Fibroblast of lung (primary cell): ENCODE data around the gene CDH4. TPM values are rescaled to one million over a fixed set of nuclear protein-coding genes. Genes with fewer than 3 reads are reported as not detected.

Source experiments
- DNase-seq, 2 donors: peaks; one replicate each; pipeline versions ENCODE4 v3.0.0 to v3.0.0-alpha.2; 2010; ENCODE audit warnings: low read depth in 2 of 2
- H2AFZ ChIP-seq: 2 replicates; pipeline ENCODE4 v1.5.1; 2012; ENCODE audit warnings: low read length, control low read depth, inconsistent platforms
- H3K27ac ChIP-seq: 2 replicates; pipeline ENCODE4 v1.5.1; 2011; ENCODE audit warnings: low read length, control low read depth; ENCODE audit not compliant: insufficient read depth
- H3K27me3 ChIP-seq: 2 replicates; pipeline ENCODE4 v1.5.1; 2011; ENCODE audit warnings: mild to moderate bottlenecking, low read length; ENCODE audit not compliant: control insufficient read depth, insufficient read depth
- H3K36me3 ChIP-seq: 2 replicates; pipeline ENCODE4 v1.5.1; 2011; ENCODE audit warnings: low read length; ENCODE audit not compliant: control insufficient read depth, insufficient read depth
- H3K4me1 ChIP-seq: 2 replicates; pipeline ENCODE4 v1.5.1; 2011; ENCODE audit warnings: low read length; ENCODE audit not compliant: control insufficient read depth, insufficient read depth; ENCODE audit errors: extremely low read depth
- H3K4me2 ChIP-seq: 2 replicates; pipeline ENCODE4 v1.5.1; 2011; ENCODE audit warnings: low read length, control low read depth; ENCODE audit not compliant: insufficient read depth; ENCODE audit errors: extremely low read depth
- H3K4me3 ChIP-seq, 4 experiments: fragments of 200-600 bp in 1 of 4; sonication (generic) in 1 of 4; replicated peaks in 1 of 4; 2 replicates each; pipeline ENCODE4 v1.5.1; 2011 to 2016; ENCODE audit warnings: low read length in 4 of 4, low read depth in 3 of 4, mild to moderate bottlenecking in 3 of 4, control low read depth in 2 of 4, inconsistent platforms in 1 of 4, mixed read lengths in 1 of 4; ENCODE audit not compliant: insufficient read depth in 1 of 4; ENCODE audit errors: control extremely low read depth in 1 of 4
- H3K79me2 ChIP-seq: 2 replicates; pipeline ENCODE4 v1.5.1; 2012; ENCODE audit warnings: mild to moderate bottlenecking, low read length, inconsistent platforms; ENCODE audit not compliant: control insufficient read depth, insufficient read depth
- H3K9ac ChIP-seq: 2 replicates; pipeline ENCODE4 v1.5.1; 2011; ENCODE audit warnings: mild to moderate bottlenecking, low read length, control low read depth; ENCODE audit not compliant: insufficient read depth
- H3K9me3 ChIP-seq: 2 replicates; pipeline ENCODE4 v1.5.1; 2012; ENCODE audit warnings: low read depth, low read length; ENCODE audit not compliant: control insufficient read depth, insufficient read depth
- H4K20me1 ChIP-seq: 2 replicates; pipeline ENCODE4 v1.5.1; 2011; ENCODE audit warnings: low read length; ENCODE audit not compliant: control insufficient read depth, insufficient read depth; ENCODE audit errors: extremely low read depth
- EZH2 ChIP-seq: IDR thresholded peaks from 2 replicates; pipeline ENCODE4 v1.5.1; 2012; ENCODE audit warnings: low read length, control low read depth, mild to moderate bottlenecking; ENCODE audit errors: missing control alignments
- polyA plus RNA-seq, 2 donors: library from polyadenylated mRNA; depleted of rRNA in 1 of 2; stranded (reverse) in 1 of 2; unstranded in 1 of 2; fragments of >200 nt; gene quantifications; 2 replicates each; pipeline ENCODE4 v1.2.1, GENCODE V29; 2011 to 2012; ENCODE audit warnings: missing spikeins in 1 of 2
- total RNA-seq: library from RNA; depleted of rRNA; stranded (reverse); fragments of >200 nt; gene quantifications from 2 replicates; pipeline ENCODE4 v1.2.1, GENCODE V29; 2014
- TF ChIP-seq, protein P1 (sequence below), 2 donors: IDR thresholded peaks in 1 of 2; conservative IDR thresholded peaks in 1 of 2; 1 replicate in 1 of 2; 2 replicates in 1 of 2; pipeline ENCODE4 v1.5.1; 2011 to 2012; ENCODE audit warnings: low read length in 2 of 2, control low read depth in 1 of 2, inconsistent platforms in 1 of 2, low read depth in 1 of 2, mild to moderate bottlenecking in 1 of 2

CDH4 gene
- total and polyA plus RNA-seq, 2 donors (not counting 1 experiment from before 2014, with no cell fraction given), result 4.8 to 6.8 TPM

DNA sequence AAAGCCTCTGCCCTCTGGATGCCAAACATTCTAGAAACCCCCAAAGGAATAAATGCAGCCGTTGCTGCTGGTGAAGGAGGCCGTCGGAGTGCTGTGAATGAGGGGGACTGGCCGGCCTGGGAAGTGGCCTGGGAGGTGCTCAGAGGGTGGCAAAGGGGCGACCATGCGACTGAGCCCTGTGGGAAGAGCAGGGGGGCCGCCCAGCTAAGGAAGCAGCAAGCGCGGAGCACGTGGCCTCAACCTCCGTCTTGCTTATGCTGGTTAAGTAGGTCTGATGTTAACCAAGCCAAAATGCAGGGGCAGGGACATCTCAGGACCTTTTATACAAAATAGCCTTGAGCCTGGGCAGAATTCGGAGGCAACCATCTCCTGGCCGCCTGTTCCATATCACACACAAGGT lies 432.1 kb downstream of the CDH4 start:
- Histone ChIP-seq H4K20me1 (no peaks in the 10 kb centered on the region), H3K79me2 (no peaks in the 10 kb centered on the region), H3K9me3 (peaks cover 2% of the 10 kb centered on the region), H3K9ac (no peak overlapping the region), H3K36me3 (no peaks in the 10 kb centered on the region), H3K4me3 (no peak overlapping the region), H3K27me3 (no peaks in the 10 kb centered on the region), H3K27ac (no peak overlapping the region), H3K4me1 (no peaks in the 10 kb centered on the region), H3K4me2 (no peak overlapping the region), H2AFZ (no peak overlapping the region)
- no peak for DNase-seq
- TF ChIP-seq, protein P1, sequence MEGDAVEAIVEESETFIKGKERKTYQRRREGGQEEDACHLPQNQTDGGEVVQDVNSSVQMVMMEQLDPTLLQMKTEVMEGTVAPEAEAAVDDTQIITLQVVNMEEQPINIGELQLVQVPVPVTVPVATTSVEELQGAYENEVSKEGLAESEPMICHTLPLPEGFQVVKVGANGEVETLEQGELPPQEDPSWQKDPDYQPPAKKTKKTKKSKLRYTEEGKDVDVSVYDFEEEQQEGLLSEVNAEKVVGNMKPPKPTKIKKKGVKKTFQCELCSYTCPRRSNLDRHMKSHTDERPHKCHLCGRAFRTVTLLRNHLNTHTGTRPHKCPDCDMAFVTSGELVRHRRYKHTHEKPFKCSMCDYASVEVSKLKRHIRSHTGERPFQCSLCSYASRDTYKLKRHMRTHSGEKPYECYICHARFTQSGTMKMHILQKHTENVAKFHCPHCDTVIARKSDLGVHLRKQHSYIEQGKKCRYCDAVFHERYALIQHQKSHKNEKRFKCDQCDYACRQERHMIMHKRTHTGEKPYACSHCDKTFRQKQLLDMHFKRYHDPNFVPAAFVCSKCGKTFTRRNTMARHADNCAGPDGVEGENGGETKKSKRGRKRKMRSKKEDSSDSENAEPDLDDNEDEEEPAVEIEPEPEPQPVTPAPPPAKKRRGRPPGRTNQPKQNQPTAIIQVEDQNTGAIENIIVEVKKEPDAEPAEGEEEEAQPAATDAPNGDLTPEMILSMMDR (conservative IDR thresholded peaks at IDR 0.05 in 1 of 2, IDR thresholded peaks at IDR 0.05 in 1 of 2; ENCODE audit: low read depth in 1 of 2, low read length in 2 of 2), result no peak
- no peak for TF ChIP-seq EZH2

DNA sequence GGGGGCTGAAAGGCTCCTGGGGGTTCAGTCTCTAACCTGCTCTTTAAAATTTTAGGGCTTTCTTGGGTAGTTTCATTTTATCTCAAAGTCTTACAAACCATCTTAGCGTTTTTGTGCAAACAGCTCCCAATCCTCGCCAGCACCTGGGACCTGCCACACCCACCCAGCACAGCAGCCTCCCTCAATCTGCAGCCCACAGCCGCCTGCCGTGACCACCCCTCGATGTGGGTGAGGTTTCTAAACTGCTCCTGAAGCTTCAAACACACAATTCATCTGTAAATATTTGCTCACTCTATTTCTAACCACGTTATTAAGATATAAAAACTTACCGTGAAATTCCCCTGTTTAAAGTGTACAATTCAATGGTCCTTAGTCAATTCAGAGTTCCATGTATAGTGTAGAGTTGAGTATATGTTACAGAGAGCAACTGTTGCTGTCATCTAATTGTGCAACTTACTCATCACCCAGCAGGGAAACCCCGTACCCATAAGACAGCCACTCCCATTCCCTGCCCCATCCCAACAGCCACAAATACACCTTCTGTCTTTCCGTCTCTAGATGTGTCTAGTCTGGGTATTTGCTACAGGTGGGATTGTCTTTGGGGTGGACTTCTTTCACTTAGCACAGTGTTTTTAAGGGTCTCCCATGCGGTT lies 432.6 kb downstream of the CDH4 start:
- Histone ChIP-seq H3K36me3 (no peaks in the 10 kb centered on the region), H4K20me1 (no peaks in the 10 kb centered on the region), H3K9me3 (peaks cover 2% of the 10 kb centered on the region), H3K79me2 (no peaks in the 10 kb centered on the region), H3K4me2 (no peak overlapping the region), H2AFZ (no peak overlapping the region), H3K27ac (no peak overlapping the region), H3K27me3 (no peaks in the 10 kb centered on the region), H3K4me3 (no peak overlapping the region), H3K9ac (no peak overlapping the region), H3K4me1 (no peaks in the 10 kb centered on the region)
- DNase-seq, result no peak
- TF ChIP-seq EZH2, result no peak
- TF ChIP-seq, protein P1 (conservative IDR thresholded peaks at IDR 0.05 in 1 of 2, IDR thresholded peaks at IDR 0.05 in 1 of 2; ENCODE audit: low read depth in 1 of 2, low read length in 2 of 2), result no peak

DNA sequence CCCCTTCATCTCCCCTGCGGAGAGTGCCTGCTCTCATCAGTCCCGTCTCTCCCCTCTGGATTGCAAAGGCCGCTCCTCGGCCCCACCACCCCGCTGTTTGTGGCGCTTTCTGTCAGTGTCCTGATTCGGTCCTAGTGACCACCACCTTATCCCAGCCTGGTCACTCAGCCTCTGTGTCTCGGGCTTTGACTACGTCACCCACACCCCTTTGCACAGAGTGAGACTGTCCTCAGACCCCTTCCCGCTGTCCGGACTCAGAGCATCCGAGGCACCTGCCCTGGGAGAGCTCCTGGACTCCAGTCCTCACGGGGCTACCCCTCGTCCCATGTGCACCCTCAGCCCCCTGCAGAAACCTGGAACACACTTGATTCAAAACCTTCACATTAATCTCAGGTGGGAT lies 433.4 kb downstream of the CDH4 start:
- no peak overlapping the region for H3K27ac ChIP-seq
- H3K4me1 ChIP-seq, result no peaks in the 10 kb centered on the region
- no peaks in the 10 kb centered on the region for H4K20me1 ChIP-seq
- peaks cover 2% of the 10 kb centered on the region for H3K9me3 ChIP-seq
- no peak for DNase-seq
- no peaks in the 10 kb centered on the region for H3K27me3 ChIP-seq
- no peak overlapping the region for H3K4me2 ChIP-seq
- no peaks in the 10 kb centered on the region for H3K79me2 ChIP-seq
- TF ChIP-seq EZH2, result no peak
- TF ChIP-seq, protein P1 (conservative IDR thresholded peaks at IDR 0.05 in 1 of 2, IDR thresholded peaks at IDR 0.05 in 1 of 2; ENCODE audit: low read depth in 1 of 2, low read length in 2 of 2), result no peak
- no peak overlapping the region for H3K9ac ChIP-seq
- no peak overlapping the region for H2AFZ ChIP-seq
- no peaks in the 10 kb centered on the region for H3K36me3 ChIP-seq
- no peak overlapping the region for H3K4me3 ChIP-seq
